NCI-H2081 (cell line): Measurements from ENCODE around the gene JSRP1.

Experiments
- DNase-seq, 2 experiments: peaks; one replicate each; lab custom pipeline; 2025; lab: John Stamatoyannopoulos, UW

JSRP1 gene

GRCh38 chr19:2266183-2266993 lies 10.2 kb upstream of the JSRP1 start:
- DNase-seq: peak in 1 of 2 experiments; percentile 31

GRCh38 chr19:2261438-2262172 lies 5.4 kb upstream of the JSRP1 start:
- DNase-seq: no peak

GRCh38 chr19:2260341-2260805 lies 4.2 kb upstream of the JSRP1 start:
- DNase-seq: no peak

GRCh38 chr19:2259336-2259735 lies 3.1 kb upstream of the JSRP1 start:
- DNase-seq: no peak

GRCh38 chr19:2255112-2255845 lies 938 bp downstream of the JSRP1 start:
- no peak for DNase-seq

- DNase-seq: no peak
Observed at GRCh38 chr19:2254064-2254872, 1.9 kb downstream of the JSRP1 start.

GRCh38 chr19:2253106-2254063 lies 2.8 kb downstream of the JSRP1 start:
- no peak for DNase-seq

GRCh38 chr19:2252797-2253105 lies 3.5 kb downstream of the JSRP1 start:
- DNase-seq: no peak

GRCh38 chr19:2252055-2252796 lies 4.0 kb downstream of the JSRP1 start:
- DNase-seq: no peak

- DNase-seq: no peak
Observed at GRCh38 chr19:2251106-2252054, 4.8 kb downstream of the JSRP1 start.

GRCh38 chr19:2250766-2251105 lies 5.5 kb downstream of the JSRP1 start:
- DNase-seq: no peak

GRCh38 chr19:2249880-2250765 lies 6.1 kb downstream of the JSRP1 start:
- DNase-seq: no peak

GRCh38 chr19:2249010-2249866 lies 7.0 kb downstream of the JSRP1 start, which contains the start of gene AMH:
Gene AMH (plus strand): TSS chr19:2249323. CDS start chr19:2249333, 10 bp downstream.
- DNase-seq: no peak

GRCh38 chr19:2248136-2249009 lies 7.8 kb downstream of the JSRP1 start:
- DNase-seq: peak in 1 of 2 experiments; percentile 23

GRCh38 chr19:2247433-2248101 lies 8.7 kb downstream of the JSRP1 start:
- DNase-seq: no peak
